Mammary epithelial cell (primary cell): ENCODE measurements around the gene VAPB.

Experiments
- EZH2 ChIP-seq: IDR thresholded peaks from 2 replicates; pipeline ENCODE4 v1.6.1; 2012; ENCODE audit warnings: low read length, inconsistent platforms, borderline replicate concordance
- TF ChIP-seq, protein P1 (sequence below), 2 donors: IDR thresholded peaks in 1 of 2; conservative IDR thresholded peaks in 1 of 2; 2 replicates each; pipeline ENCODE4 v1.5.1; 2011 to 2012; ENCODE audit warnings: inconsistent platforms in 2 of 2, low read length in 2 of 2, mild to moderate bottlenecking in 2 of 2, control low read depth in 1 of 2, low read depth in 1 of 2; ENCODE audit not compliant: insufficient read depth in 1 of 2; ENCODE audit errors: extremely low read depth in 1 of 2

DNA sequence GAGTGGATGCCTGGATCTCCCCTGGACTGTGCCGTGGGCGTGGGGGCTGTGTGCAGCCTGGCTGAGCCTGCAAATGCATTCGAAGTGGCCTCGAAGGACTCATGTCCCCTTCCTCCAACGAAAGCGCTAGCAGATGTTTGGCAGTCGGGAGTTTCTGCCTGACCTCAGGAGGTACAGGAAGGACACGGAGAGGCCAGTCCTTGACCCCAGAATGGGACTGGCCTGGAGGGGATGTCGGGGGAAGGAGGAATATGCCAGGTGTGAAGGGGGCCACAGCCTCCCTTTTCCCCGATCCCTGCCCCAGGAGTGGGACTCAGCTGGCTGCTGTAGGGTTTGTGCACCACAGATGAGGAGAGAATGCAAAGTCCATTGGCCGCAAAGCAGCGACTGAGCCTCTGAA is 80.6 kb downstream of the VAPB start:
- TF ChIP-seq, protein P1, sequence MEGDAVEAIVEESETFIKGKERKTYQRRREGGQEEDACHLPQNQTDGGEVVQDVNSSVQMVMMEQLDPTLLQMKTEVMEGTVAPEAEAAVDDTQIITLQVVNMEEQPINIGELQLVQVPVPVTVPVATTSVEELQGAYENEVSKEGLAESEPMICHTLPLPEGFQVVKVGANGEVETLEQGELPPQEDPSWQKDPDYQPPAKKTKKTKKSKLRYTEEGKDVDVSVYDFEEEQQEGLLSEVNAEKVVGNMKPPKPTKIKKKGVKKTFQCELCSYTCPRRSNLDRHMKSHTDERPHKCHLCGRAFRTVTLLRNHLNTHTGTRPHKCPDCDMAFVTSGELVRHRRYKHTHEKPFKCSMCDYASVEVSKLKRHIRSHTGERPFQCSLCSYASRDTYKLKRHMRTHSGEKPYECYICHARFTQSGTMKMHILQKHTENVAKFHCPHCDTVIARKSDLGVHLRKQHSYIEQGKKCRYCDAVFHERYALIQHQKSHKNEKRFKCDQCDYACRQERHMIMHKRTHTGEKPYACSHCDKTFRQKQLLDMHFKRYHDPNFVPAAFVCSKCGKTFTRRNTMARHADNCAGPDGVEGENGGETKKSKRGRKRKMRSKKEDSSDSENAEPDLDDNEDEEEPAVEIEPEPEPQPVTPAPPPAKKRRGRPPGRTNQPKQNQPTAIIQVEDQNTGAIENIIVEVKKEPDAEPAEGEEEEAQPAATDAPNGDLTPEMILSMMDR (conservative IDR thresholded peaks at IDR 0.05 in 1 of 2, IDR thresholded peaks at IDR 0.05 in 1 of 2; ENCODE audit: extremely low read depth in 1 of 2, insufficient read depth in 1 of 2, low read depth in 1 of 2, low read length in 2 of 2): no peak
- TF ChIP-seq EZH2: no peak
